NCI-H226 (cell line): ENCODE measurements around the gene SKIC8.
A peak's percentile ranks its signal among the peaks of the same experiment; 100 is the strongest.

Source experiments
- DNase-seq: peaks from one replicate; pipeline ENCODE4 v3.0.0-alpha.2; 2015

Gene SKIC8

GRCh38 chr15:78299101-78299930, at the start of gene SKIC8:
Gene SKIC8 (minus strand): TSS chr15:78299609. CDS start chr15:78295686, 3,923 bp downstream.
- peak; percentile 98 for DNase-seq

- no peak for DNase-seq
These were observed 48.5 kb upstream of the SKIC8 start for GRCh38 chr15:78347586-78348543.

DNA sequence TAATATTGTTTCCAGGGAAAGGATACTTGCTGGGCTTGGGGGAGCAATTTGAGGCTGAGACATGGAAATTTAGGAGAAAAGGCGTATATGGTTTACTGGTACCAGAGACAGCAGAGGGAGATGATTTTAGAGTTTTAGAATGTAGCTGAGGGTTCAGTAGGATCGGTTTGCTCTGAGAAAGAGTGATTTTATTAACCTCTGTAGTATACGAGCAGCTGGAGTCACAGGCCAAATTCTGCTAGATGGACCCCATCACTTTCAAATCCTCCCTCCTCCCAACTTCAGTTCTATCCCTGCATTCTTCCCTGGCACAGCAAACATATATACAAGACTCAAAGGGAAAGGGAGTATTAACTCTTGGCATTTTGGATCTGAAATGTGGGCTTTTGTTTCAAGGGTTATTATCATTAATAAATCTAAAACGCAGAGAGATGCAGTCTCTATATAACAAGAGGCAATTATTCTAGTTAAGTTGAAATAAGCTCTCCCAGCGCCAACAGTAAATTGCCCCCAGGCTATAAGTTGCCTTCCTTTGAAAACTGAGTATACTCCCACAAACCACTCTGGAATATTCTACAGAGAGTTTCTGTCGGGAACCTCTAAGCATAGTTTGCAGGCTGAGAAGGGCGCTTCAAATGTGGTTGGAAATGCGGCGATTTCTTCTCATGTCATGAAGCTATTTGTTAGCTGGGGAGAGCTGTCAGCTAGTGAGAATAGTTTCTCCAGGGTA, 46.2 kb upstream of the SKIC8 start:
- no peak for DNase-seq

DNA sequence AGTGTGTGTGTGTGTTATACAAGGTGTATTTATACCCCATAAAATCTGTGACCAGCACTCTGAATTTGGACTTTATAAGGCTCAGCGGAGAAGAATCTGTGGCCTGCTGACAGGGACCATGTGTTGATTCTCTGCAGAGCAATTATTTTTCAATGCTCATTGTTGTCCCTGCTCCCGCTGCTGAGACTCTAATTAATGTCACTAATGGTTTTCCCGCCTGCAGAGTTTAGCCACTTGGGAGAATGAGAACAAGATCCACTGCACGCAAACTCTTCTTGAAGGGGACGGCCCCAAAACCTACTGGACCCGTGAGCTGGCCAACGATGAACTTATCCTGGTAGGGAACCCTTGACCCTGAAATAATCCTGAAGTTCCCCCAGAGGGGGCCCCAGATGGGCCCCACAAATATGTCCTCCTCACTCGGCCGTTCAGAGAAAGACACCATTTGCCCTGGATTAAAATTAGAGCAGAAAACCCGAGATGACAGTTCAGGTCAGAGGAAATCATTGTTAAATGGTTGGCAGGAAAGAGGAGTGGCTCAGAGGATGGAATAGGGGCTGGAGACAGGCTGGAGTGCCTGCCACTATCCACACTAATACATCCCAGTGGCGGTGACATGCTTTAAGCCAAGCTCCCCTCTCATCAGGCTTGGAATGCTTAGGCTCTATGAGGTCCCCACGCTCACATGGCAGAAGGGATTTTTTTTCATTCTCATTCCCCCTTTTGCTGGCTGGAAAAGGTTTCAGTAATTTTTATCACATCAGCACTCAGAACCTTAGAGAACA, 44.1 kb upstream of the SKIC8 start:
- no peak for DNase-seq

DNA sequence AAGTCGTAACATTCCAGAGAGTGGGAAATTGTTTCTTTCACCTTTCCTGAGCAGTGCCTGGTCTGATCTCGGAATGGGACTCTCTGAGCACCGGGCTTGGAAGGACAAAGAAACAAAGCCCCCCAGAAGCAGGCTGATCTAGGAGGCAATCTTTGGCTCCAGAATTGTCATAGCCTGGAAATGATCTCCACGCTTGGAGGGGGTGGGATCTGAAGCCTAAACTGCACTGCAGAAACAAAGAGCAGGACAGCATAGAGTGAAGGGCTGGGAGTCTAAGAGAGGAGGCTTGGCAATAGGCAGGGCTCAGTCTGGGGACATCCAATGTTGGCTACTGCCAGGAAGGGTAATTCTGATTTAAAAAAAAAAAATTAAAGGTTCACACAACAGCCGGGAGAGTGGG, 42.6 kb upstream of the SKIC8 start:
- no peak for DNase-seq

- DNase-seq: no peak
These were observed 41.9 kb upstream of the SKIC8 start for GRCh38 chr15:78341057-78341987.

GRCh38 chr15:78340231-78341056, 41.0 kb upstream of the SKIC8 start, which contains the start of gene CRABP1:
Gene CRABP1 (plus strand): TSS chr15:78340353. CDS start chr15:78340429, 76 bp downstream.
- DNase-seq: no peak

GRCh38 chr15:78339559-78339958, 40.1 kb upstream of the SKIC8 start:
- no peak for DNase-seq

DNA sequence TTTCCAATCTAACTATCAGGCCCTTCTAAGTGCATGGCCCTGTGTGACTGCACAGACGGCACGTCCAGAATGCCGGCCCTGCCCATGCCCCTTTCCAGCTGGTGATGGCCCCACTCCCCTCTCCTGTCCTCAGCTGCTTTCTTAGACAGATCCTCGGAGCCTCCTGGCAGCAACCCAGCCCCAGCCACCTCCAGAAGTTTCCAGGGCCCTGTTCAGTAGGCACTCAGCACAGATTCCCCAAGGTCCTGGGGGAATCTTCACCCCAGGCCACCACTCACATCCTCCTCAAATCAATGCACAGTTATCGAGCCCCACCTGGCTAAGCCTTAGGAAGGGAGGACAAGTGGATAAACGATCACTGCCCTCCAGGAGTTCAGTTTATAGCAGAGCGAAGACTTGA, 39.4 kb upstream of the SKIC8 start:
- DNase-seq: no peak

- no peak for DNase-seq
These were observed 36.6 kb upstream of the SKIC8 start for GRCh38 chr15:78335985-78336384.

- DNase-seq: no peak
These were observed 35.4 kb upstream of the SKIC8 start for GRCh38 chr15:78334845-78335244.

- no peak for DNase-seq
These were observed 30.2 kb upstream of the SKIC8 start for GRCh38 chr15:78329625-78330024.

GRCh38 chr15:78327466-78327865, 28.1 kb upstream of the SKIC8 start:
- DNase-seq: no peak

- DNase-seq: no peak
These were observed 25.9 kb upstream of the SKIC8 start for GRCh38 chr15:78325092-78325843.

DNA sequence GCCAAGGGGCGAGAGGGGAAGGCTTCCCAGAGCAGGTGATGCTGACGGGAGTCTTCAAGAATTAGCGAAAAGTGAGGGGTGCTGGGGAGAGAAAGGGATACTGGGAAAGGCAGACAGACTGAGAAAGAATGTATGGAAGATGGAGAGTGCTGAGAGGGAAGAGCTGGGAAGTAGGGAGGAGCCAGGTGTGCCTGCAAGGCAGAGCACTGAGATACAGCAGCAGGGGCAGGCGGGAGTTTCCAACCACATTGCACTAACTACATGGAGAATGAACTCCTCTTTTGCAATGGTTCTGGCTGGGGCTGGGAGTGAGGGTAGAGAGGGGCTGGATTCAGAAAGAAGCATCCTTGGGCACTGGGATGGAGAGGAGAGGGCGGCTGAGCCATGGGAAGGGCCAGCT, 24.7 kb upstream of the SKIC8 start:
- DNase-seq: no peak

DNA sequence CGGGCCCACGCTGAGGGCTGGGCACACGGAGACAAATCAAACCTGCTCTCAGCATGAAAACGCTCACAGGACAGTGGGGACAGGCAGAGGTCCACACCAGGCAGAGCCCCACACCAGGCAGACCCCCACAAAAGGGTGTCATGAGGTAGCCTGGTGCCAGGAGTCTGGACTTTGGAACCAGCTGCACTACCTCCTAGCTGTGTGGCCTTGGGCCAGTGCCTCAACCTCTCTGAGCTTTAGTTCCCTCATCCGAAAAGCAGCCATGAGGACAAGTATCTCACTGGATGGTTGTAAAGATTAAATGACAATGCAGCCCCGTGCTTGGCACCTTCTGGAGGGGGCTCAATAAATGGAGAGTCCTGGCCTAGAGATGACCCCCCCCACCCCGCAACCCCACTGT, 24.3 kb upstream of the SKIC8 start:
- DNase-seq: no peak

DNA sequence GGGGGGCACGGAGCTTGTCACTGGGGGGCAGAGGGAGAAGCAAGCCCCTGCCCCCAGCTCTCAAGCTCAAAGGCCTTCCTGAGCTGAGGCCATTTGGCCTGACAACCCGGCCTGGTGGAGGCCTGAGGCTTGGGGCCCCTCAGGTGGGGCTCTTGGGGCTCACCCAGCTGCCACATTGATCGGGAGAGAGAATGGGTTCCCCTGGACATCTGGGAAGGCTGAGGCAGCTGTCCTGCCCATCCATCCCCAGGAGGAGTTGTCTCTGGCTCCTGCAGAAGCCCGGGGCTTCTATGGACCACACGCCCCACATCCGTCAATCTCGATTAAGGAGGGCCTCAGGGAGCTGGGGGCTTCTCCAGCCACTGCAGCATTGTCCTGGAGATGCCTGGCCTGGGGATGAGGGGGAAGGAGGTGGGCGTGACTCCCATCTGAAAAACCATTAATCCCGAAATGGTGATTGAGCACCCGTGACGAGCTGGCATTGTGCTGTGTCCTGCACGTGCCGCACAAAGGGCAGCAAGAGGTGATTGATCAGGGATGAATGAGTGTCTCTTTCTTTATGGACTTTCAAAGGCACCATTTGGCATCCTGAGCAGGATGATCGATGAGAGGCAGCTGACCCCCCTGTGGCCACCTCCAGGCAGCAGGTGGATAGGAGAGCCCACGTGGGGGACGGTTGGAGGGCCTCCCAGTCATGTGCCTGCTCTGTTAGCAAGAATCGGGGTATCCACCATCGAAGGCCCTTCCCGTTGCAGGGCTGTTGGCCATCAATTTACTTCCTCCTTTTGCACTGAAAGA, 23.5 kb upstream of the SKIC8 start:
- DNase-seq: no peak

DNA sequence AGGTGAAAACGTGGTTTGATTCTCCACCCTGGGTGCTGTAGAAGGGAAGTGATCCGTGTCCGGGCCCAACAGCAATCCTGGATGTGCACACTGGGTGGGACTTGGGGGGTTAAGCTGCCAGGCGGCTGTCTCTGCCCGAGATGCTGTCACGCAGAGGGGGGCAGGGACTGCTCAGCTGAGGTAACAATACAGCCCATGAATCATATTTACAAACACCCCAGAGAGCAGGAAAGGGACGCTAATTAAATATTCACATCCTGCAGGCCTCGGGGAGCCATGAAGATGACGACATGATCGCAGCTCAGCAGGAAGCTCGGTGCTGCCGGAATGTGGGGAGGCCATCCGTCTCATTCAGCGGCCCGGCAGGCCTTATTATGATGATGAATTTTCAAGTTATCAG, 22.8 kb upstream of the SKIC8 start:
- DNase-seq: no peak
